Middle frontal gyrus (tissue), 1 donor: ENCODE data around the gene DNAJC3.
A peak's percentile ranks its signal among the peaks of the same experiment; 100 is the strongest.
"Not testable (repeated sequence)": the region's sequence is repeated elsewhere in the genome, so short reads cannot be mapped to it uniquely, and the experiment has no call there.

Source experiments
- DNase-seq: peaks from one replicate; pipeline ENCODE4 v3.0.0-alpha.2; 2015; ENCODE audit warnings: low spot score; ENCODE audit errors: extremely low spot score

The DNAJC3 gene

GRCh38 chr13:95676762-95677563 is at the start of gene DNAJC3:
TSS of gene DNAJC3 (plus strand) at chr13:95677139. CDS start at chr13:95677256, 117 bp downstream.
- DNase-seq, result peak; percentile 96

- no peak for DNase-seq
These were observed 49.3 kb upstream of the DNAJC3 start for GRCh38 chr13:95627590-95627989.

- no peak for DNase-seq
These were observed 48.5 kb upstream of the DNAJC3 start for GRCh38 chr13:95628488-95628887.

GRCh38 chr13:95629071-95629470 is 47.9 kb upstream of the DNAJC3 start:
- no peak for DNase-seq

GRCh38 chr13:95630593-95630992 is 46.3 kb upstream of the DNAJC3 start:
- DNase-seq, result no peak

GRCh38 chr13:95636853-95637252 is 40.1 kb upstream of the DNAJC3 start:
- DNase-seq, result no peak

GRCh38 chr13:95641291-95642027 is 35.5 kb upstream of the DNAJC3 start:
- no peak for DNase-seq

- DNase-seq, result no peak
These were observed 34.8 kb upstream of the DNAJC3 start for GRCh38 chr13:95642028-95642621.

- no peak for DNase-seq
These were observed 33.9 kb upstream of the DNAJC3 start for GRCh38 chr13:95642999-95643398.

- DNase-seq, result no peak
These were observed 33.4 kb upstream of the DNAJC3 start for GRCh38 chr13:95643571-95643935.

GRCh38 chr13:95643936-95644598 is 32.9 kb upstream of the DNAJC3 start:
- DNase-seq, result no peak

- peak; percentile 79 for DNase-seq
These were observed 32.3 kb upstream of the DNAJC3 start, which contains the start of gene DZIP1 for GRCh38 chr13:95644601-95645052. TSS of gene DZIP1 (minus strand) at chr13:95644706. CDS start at chr13:95642029, 2,677 bp downstream.

GRCh38 chr13:95647321-95647720 is 29.6 kb upstream of the DNAJC3 start:
- no peak for DNase-seq

GRCh38 chr13:95650696-95651095 is 26.2 kb upstream of the DNAJC3 start:
- DNase-seq, result no peak

GRCh38 chr13:95652244-95652764 is 24.6 kb upstream of the DNAJC3 start:
- no peak for DNase-seq

- no peak for DNase-seq
These were observed 24.1 kb upstream of the DNAJC3 start for GRCh38 chr13:95652821-95653220.

GRCh38 chr13:95656386-95657015 is 20.4 kb upstream of the DNAJC3 start:
- no peak for DNase-seq

GRCh38 chr13:95659500-95659899 is 17.4 kb upstream of the DNAJC3 start:
- no peak for DNase-seq

GRCh38 chr13:95660981-95661581 is 15.9 kb upstream of the DNAJC3 start:
- DNase-seq, result no peak

- DNase-seq, result not testable (repeated sequence)
These were observed 9.7 kb upstream of the DNAJC3 start for GRCh38 chr13:95667235-95667634.
